ENCODE results near the gene KNSTRN.

DNA sequence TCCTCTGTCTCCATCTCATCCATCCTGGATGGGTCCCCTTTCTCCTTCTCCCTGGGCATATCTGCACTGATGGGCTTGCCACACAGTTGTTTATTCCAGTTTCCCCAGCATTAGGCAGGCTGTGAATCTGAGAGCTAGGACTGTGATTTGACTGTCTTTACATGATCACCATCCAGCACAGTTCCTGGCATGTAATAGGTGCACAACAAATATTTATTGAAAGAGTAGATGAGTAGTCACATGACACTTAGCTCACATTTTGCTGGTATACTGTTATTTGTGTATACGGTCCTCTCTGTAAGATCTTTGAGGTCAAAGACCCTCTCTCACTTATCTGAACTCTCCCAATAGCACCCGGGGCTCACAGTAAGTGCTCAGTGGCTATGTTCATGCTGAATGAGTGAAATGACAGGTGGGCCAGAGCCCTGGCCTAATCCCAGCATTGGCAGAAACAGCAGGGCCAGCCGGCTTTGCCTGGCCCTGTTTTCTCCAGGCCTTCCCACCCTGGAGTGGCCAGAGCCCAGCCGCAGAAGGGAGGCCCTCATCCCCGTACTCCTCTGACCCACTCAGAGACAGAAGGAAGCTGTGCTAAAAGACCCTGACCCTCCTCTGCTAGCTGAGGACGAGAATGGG, 42.1 kb downstream of the KNSTRN start:
- TF ChIP-seq ESRRA (CRISPR knock-in tag; IDR thresholded peaks at IDR 0.05; ENCODE audit: low read depth) (no peak), KDM5B (CRISPR knock-in tag; IDR thresholded peaks at IDR 0.05; ENCODE audit: borderline replicate concordance) (no peak), ZKSCAN8 (CRISPR knock-in tag; IDR thresholded peaks at IDR 0.05; ENCODE audit: borderline replicate concordance) (no peak), KLF9 (CRISPR knock-in tag; IDR thresholded peaks at IDR 0.05; ENCODE audit: low read depth) (no peak), ZFP36 (IDR thresholded peaks at IDR 0.05; ENCODE audit: borderline replicate concordance, low read depth, low read length, partially characterized antibody) (no peak)
